Retina (tissue), 1 donor: Measurements from ENCODE around the gene SENP1.

Experiments
- DNase-seq: peaks from one replicate; pipeline ENCODE4 v3.0.0-alpha.2; 2016

The SENP1 gene

GRCh38 chr12:48033451-48033850 is 72.4 kb downstream of the SENP1 start:
- no peak for DNase-seq

- DNase-seq = no peak
Observed at GRCh38 chr12:48032597-48032996, 73.3 kb downstream of the SENP1 start.

- no peak for DNase-seq
Observed at GRCh38 chr12:48031135-48031960, 74.5 kb downstream of the SENP1 start.

- no peak for DNase-seq
Observed at GRCh38 chr12:48030173-48030650, 75.7 kb downstream of the SENP1 start.

GRCh38 chr12:48029491-48030172 is 76.2 kb downstream of the SENP1 start:
- no peak for DNase-seq

- DNase-seq = no peak
Observed at GRCh38 chr12:48028541-48029431, 77.1 kb downstream of the SENP1 start.

GRCh38 chr12:48027183-48028002 is 78.5 kb downstream of the SENP1 start:
- DNase-seq = peak; percentile 78

- DNase-seq = no peak
Observed at GRCh38 chr12:48026060-48026827, 79.6 kb downstream of the SENP1 start.

- no peak for DNase-seq
Observed at GRCh38 chr12:48025281-48025680, 80.6 kb downstream of the SENP1 start.

- no peak for DNase-seq
Observed at GRCh38 chr12:48024735-48025134, 81.1 kb downstream of the SENP1 start.

GRCh38 chr12:48023386-48023785 is 82.5 kb downstream of the SENP1 start:
- DNase-seq = peak; percentile 69

- no peak for DNase-seq
Observed at GRCh38 chr12:48022676-48023385, 83.0 kb downstream of the SENP1 start.

GRCh38 chr12:48022180-48022521 is 83.7 kb downstream of the SENP1 start:
- DNase-seq = no peak

GRCh38 chr12:48021485-48022179 is 84.2 kb downstream of the SENP1 start:
- DNase-seq = no peak

GRCh38 chr12:48019639-48020265 is 86.1 kb downstream of the SENP1 start:
- no peak for DNase-seq

- DNase-seq = no peak
Observed at GRCh38 chr12:48018618-48018995, 87.3 kb downstream of the SENP1 start.

- no peak for DNase-seq
Observed at GRCh38 chr12:48017921-48018617, 87.8 kb downstream of the SENP1 start.

GRCh38 chr12:48017496-48017895 is 88.4 kb downstream of the SENP1 start:
- peak; percentile 48 for DNase-seq

GRCh38 chr12:48016373-48017020 is 89.4 kb downstream of the SENP1 start:
- no peak for DNase-seq
